ENCODE data around the gene C7orf57. TPM values are rescaled to one million over a fixed set of nuclear protein-coding genes. Genes with fewer than 3 reads are reported as not detected.

Gene C7orf57
- total RNA-seq, 1 experiment from 2014 or later = 3.2 TPM

- Histone ChIP-seq H3K4me3 (ENCODE audit: low read depth in 2 of 2, low read length in 2 of 2) (no peak overlapping the region), H3K27ac (ENCODE audit: low read length) (no peak overlapping the region), H3K27me3 (ENCODE audit: control insufficient read depth, insufficient read depth, low read length) (no peaks in the 10 kb centered on the region), H3K9me3 (ENCODE audit: control insufficient read depth, insufficient read depth, low read depth, low read length) (no peaks in the 10 kb centered on the region), H3K4me1 (ENCODE audit: control insufficient read depth, insufficient read depth, low read length) (no peaks in the 10 kb centered on the region), H3K36me3 (ENCODE audit: control insufficient read depth, insufficient read depth, low read length) (no peaks in the 10 kb centered on the region)
- DNase-seq (ENCODE audit: low read depth, low spot score) (no peak), ATAC-seq (no peak)
- intact Hi-C loops (cut with micrococcal nuclease; ENCODE audit: unreplicated experiment) (no loop called here), in situ Hi-C loops (cut with HindIII; ENCODE audit: low pct_unique_long_range_greater_than_20kb, low sequenced_read_pairs) (no loop called here)
- CTCF ChIA-PET = no interaction called here
- BruUV-seq (replicated peaks) = no TSS peak
- TF ChIP-seq POLR2AphosphoS5 (IDR thresholded peaks at IDR 0.05; ENCODE audit: low read depth, low read length) = no peak
- TF ChIP-seq, protein P1, sequence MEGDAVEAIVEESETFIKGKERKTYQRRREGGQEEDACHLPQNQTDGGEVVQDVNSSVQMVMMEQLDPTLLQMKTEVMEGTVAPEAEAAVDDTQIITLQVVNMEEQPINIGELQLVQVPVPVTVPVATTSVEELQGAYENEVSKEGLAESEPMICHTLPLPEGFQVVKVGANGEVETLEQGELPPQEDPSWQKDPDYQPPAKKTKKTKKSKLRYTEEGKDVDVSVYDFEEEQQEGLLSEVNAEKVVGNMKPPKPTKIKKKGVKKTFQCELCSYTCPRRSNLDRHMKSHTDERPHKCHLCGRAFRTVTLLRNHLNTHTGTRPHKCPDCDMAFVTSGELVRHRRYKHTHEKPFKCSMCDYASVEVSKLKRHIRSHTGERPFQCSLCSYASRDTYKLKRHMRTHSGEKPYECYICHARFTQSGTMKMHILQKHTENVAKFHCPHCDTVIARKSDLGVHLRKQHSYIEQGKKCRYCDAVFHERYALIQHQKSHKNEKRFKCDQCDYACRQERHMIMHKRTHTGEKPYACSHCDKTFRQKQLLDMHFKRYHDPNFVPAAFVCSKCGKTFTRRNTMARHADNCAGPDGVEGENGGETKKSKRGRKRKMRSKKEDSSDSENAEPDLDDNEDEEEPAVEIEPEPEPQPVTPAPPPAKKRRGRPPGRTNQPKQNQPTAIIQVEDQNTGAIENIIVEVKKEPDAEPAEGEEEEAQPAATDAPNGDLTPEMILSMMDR (IDR thresholded peaks at IDR 0.05) = no peak
- no peak for TF ChIP-seq SIN3A (IDR thresholded peaks at IDR 0.05; ENCODE audit: borderline replicate concordance, insufficient read depth, low read depth, low read length)
- TF ChIP-seq TCF7L2 (IDR thresholded peaks at IDR 0.05; ENCODE audit: low read depth, low read length) = no peak
- TF ChIP-seq REST (IDR thresholded peaks at IDR 0.05; ENCODE audit: insufficient read depth in 1 of 2, low read depth in 2 of 2, low read length in 1 of 2) = no peak
- POLR2A ChIA-PET = interaction anchor here (0.6 kb wide), 1 partner anchor 41 kb away, joined by 3 read pairs; no protein-coding TSS in a partner anchor
These were observed 9.9 kb downstream of the C7orf57 start for GRCh38 chr7:48045195-48045765.

GRCh38 chr7:48046458-48046857 lies 11.1 kb downstream of the C7orf57 start:
- in situ Hi-C loops (cut with HindIII; ENCODE audit: low pct_unique_long_range_greater_than_20kb, low sequenced_read_pairs) = no loop called here
- intact Hi-C loops (cut with micrococcal nuclease; ENCODE audit: unreplicated experiment) = no loop called here
- DNase-seq (ENCODE audit: low read depth, low spot score) (no peak), ATAC-seq (no peak)
- no peak overlapping the region for H3K4me3 ChIP-seq (ENCODE audit: low read depth in 2 of 2, low read length in 2 of 2)
- TF ChIP-seq TCF7L2 (IDR thresholded peaks at IDR 0.05; ENCODE audit: low read depth, low read length) (no peak), REST (IDR thresholded peaks at IDR 0.05; ENCODE audit: insufficient read depth in 1 of 2, low read depth in 2 of 2, low read length in 1 of 2) (no peak), POLR2AphosphoS5 (IDR thresholded peaks at IDR 0.05; ENCODE audit: low read depth, low read length) (no peak), SIN3A (IDR thresholded peaks at IDR 0.05; ENCODE audit: borderline replicate concordance, insufficient read depth, low read depth, low read length) (no peak)
- TF ChIP-seq, protein P1 (IDR thresholded peaks at IDR 0.05) = no peak
- no TSS peak for BruUV-seq (replicated peaks)
- H3K9me3 ChIP-seq (ENCODE audit: control insufficient read depth, insufficient read depth, low read depth, low read length) = no peaks in the 10 kb centered on the region
- no peak overlapping the region for H3K27ac ChIP-seq (ENCODE audit: low read length)
- H3K27me3 ChIP-seq (ENCODE audit: control insufficient read depth, insufficient read depth, low read length) = no peaks in the 10 kb centered on the region
- CTCF ChIA-PET = interaction anchor here (0.6 kb wide), 1 partner anchor 31 kb away, joined by 4 read pairs; no protein-coding TSS in a partner anchor
- POLR2A ChIA-PET = no interaction called here
- no peaks in the 10 kb centered on the region for H3K36me3 ChIP-seq (ENCODE audit: control insufficient read depth, insufficient read depth, low read length)
- no peaks in the 10 kb centered on the region for H3K4me1 ChIP-seq (ENCODE audit: control insufficient read depth, insufficient read depth, low read length)
